H1 (cell line): ENCODE data around the gene IFT81. TPM values are rescaled to one million over a fixed set of nuclear protein-coding genes. Genes with fewer than 3 reads are reported as not detected.

Source experiments
- CTCF ChIA-PET: fragments of 300-600 bp; sonication (Branson Sonifier 250); formaldehyde crosslinking; loops from one replicate; lab custom pipeline; 2021; ENCODE audit not compliant: partially characterized antibody; lab: Charles Lee
- POLR2A ChIA-PET: fragments of 300-600 bp; sonication (Branson Sonifier 250); formaldehyde crosslinking; loops from one replicate; lab custom pipeline; 2021; ENCODE audit warnings: inconsistent platforms; ENCODE audit not compliant: partially characterized antibody; lab: Charles Lee
- DNase-seq, 2 experiments: peaks; one replicate each; pipeline versions ENCODE4 v3.0.0 to v3.0.0-alpha.2; 2010 to 2022; ENCODE audit warnings: low spot score in 2 of 2, low read depth in 1 of 2, mixed read lengths in 1 of 2
- FAIRE-seq: peaks from 2 replicates; lab custom pipeline; 2011; peaks lifted over from hg19 to GRCh38; lab: Jason Lieb, UNC
- H2AFZ ChIP-seq: 2 replicates; pipeline ENCODE4 v1.8.1; 2012; ENCODE audit warnings: low read length, inconsistent platforms
- H2AK5ac ChIP-seq: 2 replicates; pipeline ENCODE4 v1.6.1; 2013; ENCODE audit warnings: low read depth, low read length
- H2BK120ac ChIP-seq: replicated peaks from 2 replicates; pipeline ENCODE3; 2013; ENCODE audit warnings: low read depth, low read length, inconsistent platforms
- H2BK12ac ChIP-seq: 2 replicates; pipeline ENCODE4 v1.6.1; 2013; ENCODE audit warnings: low read depth, low read length
- H2BK15ac ChIP-seq: 2 replicates; pipeline ENCODE4 v1.6.1; 2013; ENCODE audit warnings: low read length
- H2BK20ac ChIP-seq: 2 replicates; pipeline ENCODE4 v1.6.1; 2013; ENCODE audit warnings: low read length
- H2BK5ac ChIP-seq: 2 replicates; pipeline ENCODE4 v1.6.1; 2013; ENCODE audit warnings: low read depth, low read length
- H3K14ac ChIP-seq: 2 replicates; pipeline ENCODE4 v1.6.1; 2013; ENCODE audit warnings: inconsistent platforms; ENCODE audit not compliant: insufficient read length
- H3K18ac ChIP-seq: 2 replicates; pipeline ENCODE4 v1.6.1; 2013; ENCODE audit warnings: low read length; ENCODE audit errors: extremely low read depth
- H3K23ac ChIP-seq: 2 replicates; pipeline ENCODE4 v1.6.1; 2013; ENCODE audit warnings: inconsistent platforms; ENCODE audit not compliant: insufficient read length
- H3K23me2 ChIP-seq: 2 replicates; pipeline ENCODE4 v1.6.1; 2013; ENCODE audit warnings: low read depth, low read length
- H3K27ac ChIP-seq: 2 replicates; pipeline ENCODE4 v1.6.1; 2011; ENCODE audit warnings: low read depth, low read length, inconsistent platforms
- H3K27me3 ChIP-seq, 4 experiments: replicated peaks in 1 of 4; 1 replicate in 1 of 4; 2 replicates in 3 of 4; pipeline versions ENCODE4 v1.6.1 to v1.8.1; 2011 to 2013; ENCODE audit warnings: low read length in 3 of 4, mild to moderate bottlenecking in 3 of 4, inconsistent platforms in 2 of 4, mixed read lengths in 2 of 4, moderate library complexity in 1 of 4; ENCODE audit not compliant: control insufficient read depth in 3 of 4, insufficient read depth in 3 of 4; ENCODE audit errors: extremely low read depth in 1 of 4
- H3K36me3 ChIP-seq, 4 experiments: 2 replicates each; pipeline versions ENCODE4 v1.6.1 to v1.8.1; 2011 to 2013; ENCODE audit warnings: mild to moderate bottlenecking in 4 of 4, low read length in 3 of 4, moderate library complexity in 2 of 4, control low read depth in 1 of 4, inconsistent platforms in 1 of 4; ENCODE audit not compliant: insufficient read depth in 4 of 4, control insufficient read depth in 2 of 4
- H3K4ac ChIP-seq: replicated peaks from 2 replicates; pipeline ENCODE3; 2013; ENCODE audit warnings: low read length, low read depth, mixed read lengths, inconsistent platforms; ENCODE audit not compliant: insufficient read length
- H3K4me1 ChIP-seq, 4 experiments: replicated peaks in 1 of 4; 1 replicate in 1 of 4; 2 replicates in 3 of 4; pipeline versions ENCODE4 v1.6.1 to v1.8.1; 2011 to 2013; ENCODE audit warnings: low read length in 3 of 4, inconsistent platforms in 2 of 4, mixed read lengths in 1 of 4; ENCODE audit not compliant: insufficient read depth in 4 of 4, control insufficient read depth in 3 of 4
- H3K4me2 ChIP-seq, 2 experiments: 2 replicates each; pipeline versions ENCODE4 v1.6.1 to v1.8.1; 2011 to 2013; ENCODE audit warnings: low read depth in 2 of 2, low read length in 2 of 2, control low read depth in 1 of 2, inconsistent platforms in 1 of 2, mild to moderate bottlenecking in 1 of 2; ENCODE audit not compliant: insufficient read depth in 1 of 2
- H3K4me3 ChIP-seq, 4 experiments: fragments of 200-600, 300-600 bp in 1 of 4; sonication (generic), shearing (Covaris generic), sonication (Bioruptor Twin) in 1 of 4; 2 replicates each; pipeline versions ENCODE4 v1.5.1 to v1.8.1; 2011 to 2016; ENCODE audit warnings: low read length in 4 of 4, low read depth in 3 of 4, control low read depth in 2 of 4, inconsistent platforms in 2 of 4, mild to moderate bottlenecking in 2 of 4, mixed read lengths in 1 of 4, moderate library complexity in 1 of 4; ENCODE audit not compliant: insufficient read depth in 2 of 4; ENCODE audit errors: extremely low read depth in 1 of 4
- H3K56ac ChIP-seq: replicated peaks from 2 replicates; pipeline ENCODE3; 2013; ENCODE audit warnings: low read depth, mild to moderate bottlenecking, mixed read lengths, low read length, inconsistent platforms; ENCODE audit not compliant: insufficient read length
- H3K79me1 ChIP-seq: 2 replicates; pipeline ENCODE4 v1.6.1; 2013; ENCODE audit warnings: low read depth, low read length, control low read depth
- H3K79me2 ChIP-seq, 2 experiments: 2 replicates each; pipeline versions ENCODE4 v1.6.1 to v1.8.1; 2012 to 2013; ENCODE audit warnings: low read length in 2 of 2, mild to moderate bottlenecking in 2 of 2, inconsistent platforms in 1 of 2; ENCODE audit not compliant: insufficient read depth in 2 of 2, control insufficient read depth in 1 of 2
- H3K9ac ChIP-seq, 4 experiments: replicated peaks in 1 of 4; 1 replicate in 1 of 4; 2 replicates in 3 of 4; pipeline versions ENCODE4 v1.6.1 to v1.8.1; 2011 to 2013; ENCODE audit warnings: low read depth in 3 of 4, low read length in 3 of 4, control low read depth in 2 of 4, mild to moderate bottlenecking in 2 of 4, moderate library complexity in 2 of 4, inconsistent platforms in 1 of 4; ENCODE audit errors: extremely low read depth in 1 of 4
- H3K9me3 ChIP-seq, 2 experiments: 2 replicates each; pipeline versions ENCODE4 v1.6.1 to v1.8.1; 2012 to 2013; ENCODE audit warnings: mild to moderate bottlenecking in 2 of 2, moderate library complexity in 2 of 2, control low read depth in 1 of 2, inconsistent platforms in 1 of 2, low read depth in 1 of 2, low read length in 1 of 2, mixed read lengths in 1 of 2; ENCODE audit not compliant: insufficient read depth in 2 of 2
- H4K20me1 ChIP-seq, 2 experiments: replicated peaks in 1 of 2; 2 replicates each; pipeline versions ENCODE3 to v1.8.1; 2011 to 2013; ENCODE audit warnings: inconsistent platforms in 2 of 2, low read length in 2 of 2, mild to moderate bottlenecking in 1 of 2; ENCODE audit not compliant: insufficient read depth in 2 of 2, control insufficient read depth in 1 of 2
- H4K5ac ChIP-seq: 2 replicates; pipeline ENCODE4 v1.6.1; 2013; ENCODE audit warnings: low read length, low read depth, mixed read lengths, inconsistent platforms; ENCODE audit not compliant: insufficient read length
- H4K8ac ChIP-seq: 2 replicates; pipeline ENCODE4 v1.8.0; 2013; ENCODE audit warnings: mild to moderate bottlenecking, moderate library complexity, low read length, inconsistent platforms; ENCODE audit not compliant: insufficient read depth; ENCODE audit errors: extremely low read depth
- H4K91ac ChIP-seq: replicated peaks from 2 replicates; pipeline ENCODE3; 2013; ENCODE audit warnings: low read length, mixed read lengths, inconsistent platforms; ENCODE audit not compliant: insufficient read length
- ATF3 ChIP-seq: IDR thresholded peaks from 2 replicates; pipeline ENCODE4 v1.6.1; 2011; ENCODE audit warnings: low read depth, mild to moderate bottlenecking, low read length; ENCODE audit not compliant: insufficient read depth
- CHD2 ChIP-seq: IDR thresholded peaks from 2 replicates; pipeline ENCODE4 v1.6.1; 2012; ENCODE audit warnings: low read length, improper control_type of control experiment
- EZH2 ChIP-seq: fragments of 200-600 bp; sonication (generic); IDR thresholded peaks from 2 replicates; pipeline ENCODE4 v1.7.1; 2012; ENCODE audit warnings: low read depth, mild to moderate bottlenecking, moderate library complexity, low read length, inconsistent platforms; ENCODE audit not compliant: severe bottlenecking
- GTF2F1 ChIP-seq: IDR thresholded peaks from 2 replicates; pipeline ENCODE4 v1.6.1; 2012; ENCODE audit warnings: low read depth, low read length, improper control_type of control experiment, borderline replicate concordance
- HDAC6 ChIP-seq: IDR thresholded peaks from one replicate; pipeline ENCODE4 v1.7.1; 2012; ENCODE audit warnings: low read depth, mild to moderate bottlenecking, inconsistent platforms, low read length, moderate library complexity
- KDM5A ChIP-seq: fragments of 200-600 bp; IDR thresholded peaks from 2 replicates; pipeline ENCODE4 v1.7.1; 2012; ENCODE audit warnings: mild to moderate bottlenecking, low read length, inconsistent platforms, mixed read lengths
- PHF8 ChIP-seq: fragments of 200-600 bp; sonication (generic); conservative IDR thresholded peaks from 2 replicates; pipeline ENCODE4 v1.7.1; 2012; ENCODE audit warnings: low read depth, mild to moderate bottlenecking, inconsistent platforms, low read length, moderate library complexity
- RFX5 ChIP-seq: IDR thresholded peaks from 2 replicates; pipeline ENCODE4 v1.6.1; 2011; ENCODE audit warnings: low read depth, low read length, improper control_type of control experiment, borderline replicate concordance
- TCF12 ChIP-seq: IDR thresholded peaks from 2 replicates; pipeline ENCODE4 v1.6.1; 2011; ENCODE audit warnings: low read depth, mild to moderate bottlenecking, low read length
- YY1 ChIP-seq: IDR thresholded peaks from 2 replicates; pipeline ENCODE4 v1.6.1; 2011; ENCODE audit warnings: low read depth, mild to moderate bottlenecking, low read length
- WGBS, 2 experiments: shearing (Covaris generic) in 1 of 2; methylation state at CpG; one replicate each; pipeline versions ENCODE4 v1.1.6 to v1.1.7; 2013 to 2015; ENCODE audit warnings: low lambda C conversion rate in 2 of 2, mixed read lengths in 2 of 2, inconsistent platforms in 1 of 2, low coverage in 1 of 2, missing lambda C conversion rate in 1 of 2; ENCODE audit not compliant: insufficient replicate concordance in 2 of 2, insufficient coverage in 1 of 2, insufficient read length in 1 of 2; ENCODE audit errors: extremely low coverage in 1 of 2, missing lambda C conversion rate in 1 of 2; 5-methylcytosine and 5-hydroxymethylcytosine counted together
- polyA plus RNA-seq, 7 experiments: library from polyadenylated mRNA; depleted of rRNA in 3 of 7; stranded (reverse) in 5 of 7; unstranded in 2 of 7; fragments of >200 nt in 5 of 7; fragments of 200-250 nt in 2 of 7; gene quantifications; 1 replicate in 5 of 7; 2 replicates in 1 of 7; 4 replicates in 1 of 7; pipeline versions ENCODE4 v1.2.1 to v1.2.3, GENCODE V29; 2011 to 2013; ENCODE audit warnings: missing spikeins in 2 of 7, mixed read lengths in 2 of 7
- total RNA-seq: library from RNA; stranded (reverse); fragmentation: NEBNext Ultra II Directional; extraction: Animal tissue kit (Norgen Biotek cat#: 25700); gene quantifications from 2 replicates; pipeline ENCODE4 v1.2.1, GENCODE V29; 2021
- TF ChIP-seq, protein P1 (sequence below), 3 experiments: IDR thresholded peaks; 1 replicate in 2 of 3; 2 replicates in 1 of 3; pipeline versions ENCODE4 v1.5.1 to v1.6.1; 2011; ENCODE audit warnings: low read length in 3 of 3, mild to moderate bottlenecking in 3 of 3, inconsistent platforms in 2 of 3, low read depth in 1 of 3, moderate library complexity in 1 of 3; ENCODE audit not compliant: insufficient read depth in 1 of 3; ENCODE audit errors: control extremely low read depth in 1 of 3

The IFT81 gene
- total and polyA plus RNA-seq, 2 of the 8 experiments (the other 6 are each of a cell fraction or from before 2014, with no cell fraction given), result 4.1 to 14.5 TPM

- Histone ChIP-seq H3K4ac (no peak overlapping the region), H2BK20ac (no peak overlapping the region), H2AK5ac (no peak overlapping the region), H2BK5ac (no peak overlapping the region), H3K9me3 (no peaks in the 10 kb centered on the region), H2AFZ (no peak overlapping the region), H4K91ac (no peak overlapping the region), H4K5ac (no peak overlapping the region), H3K23ac (no peak overlapping the region), H3K23me2 (no peaks in the 10 kb centered on the region), H3K4me1 (no peaks in the 10 kb centered on the region), H2BK15ac (no peak overlapping the region), H3K18ac (no peak overlapping the region), H3K79me2 (no peaks in the 10 kb centered on the region), H3K27ac (no peak overlapping the region), H3K14ac (no peak overlapping the region), H4K20me1 (no peaks in the 10 kb centered on the region), H3K56ac (no peak overlapping the region), H3K79me1 (no peaks in the 10 kb centered on the region), H4K8ac (no peak overlapping the region), H3K4me3 (no peak overlapping the region), H3K36me3 (peaks cover 2 to 34% (median 20%) of the 10 kb centered on the region in 4 experiments; a peak in 7 of 8 replicates), H3K9ac (no peak overlapping the region), H3K4me2 (no peak overlapping the region), H2BK120ac (no peak overlapping the region), H3K27me3 (no peaks in the 10 kb centered on the region), H2BK12ac (no peak overlapping the region)
- CTCF ChIA-PET, result interaction anchor here (2.6 kb wide), 1 partner anchor 34 kb away, joined by 7 read pairs; no protein-coding TSS in a partner anchor
- WGBS, 2 experiments, result 95% methylated on average over 2 of the region's 2 CpGs; no CpG with 5 or more reads in 1 of the 2 experiments
- DNase-seq (no peak), FAIRE-seq (no peak)
- POLR2A ChIA-PET, result interaction anchor here (0.7 kb wide), 1 partner anchor 165 kb away, joined by 3 read pairs; no protein-coding TSS in a partner anchor
- no peak for TF ChIP-seq TCF12
- no peak for TF ChIP-seq YY1
- no peak for TF ChIP-seq GTF2F1
- TF ChIP-seq KDM5A, result no peak
- TF ChIP-seq CHD2, result no peak
- TF ChIP-seq, protein P1, sequence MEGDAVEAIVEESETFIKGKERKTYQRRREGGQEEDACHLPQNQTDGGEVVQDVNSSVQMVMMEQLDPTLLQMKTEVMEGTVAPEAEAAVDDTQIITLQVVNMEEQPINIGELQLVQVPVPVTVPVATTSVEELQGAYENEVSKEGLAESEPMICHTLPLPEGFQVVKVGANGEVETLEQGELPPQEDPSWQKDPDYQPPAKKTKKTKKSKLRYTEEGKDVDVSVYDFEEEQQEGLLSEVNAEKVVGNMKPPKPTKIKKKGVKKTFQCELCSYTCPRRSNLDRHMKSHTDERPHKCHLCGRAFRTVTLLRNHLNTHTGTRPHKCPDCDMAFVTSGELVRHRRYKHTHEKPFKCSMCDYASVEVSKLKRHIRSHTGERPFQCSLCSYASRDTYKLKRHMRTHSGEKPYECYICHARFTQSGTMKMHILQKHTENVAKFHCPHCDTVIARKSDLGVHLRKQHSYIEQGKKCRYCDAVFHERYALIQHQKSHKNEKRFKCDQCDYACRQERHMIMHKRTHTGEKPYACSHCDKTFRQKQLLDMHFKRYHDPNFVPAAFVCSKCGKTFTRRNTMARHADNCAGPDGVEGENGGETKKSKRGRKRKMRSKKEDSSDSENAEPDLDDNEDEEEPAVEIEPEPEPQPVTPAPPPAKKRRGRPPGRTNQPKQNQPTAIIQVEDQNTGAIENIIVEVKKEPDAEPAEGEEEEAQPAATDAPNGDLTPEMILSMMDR (IDR thresholded peaks at IDR 0.05; ENCODE audit: control extremely low read depth in 1 of 3, insufficient read depth in 1 of 3, low read depth in 1 of 3, low read length in 3 of 3), result no peak
- TF ChIP-seq RFX5, result no peak
- TF ChIP-seq HDAC6, result no peak
- TF ChIP-seq EZH2, result no peak
- TF ChIP-seq PHF8, result no peak
- no peak for TF ChIP-seq ATF3
Observed at GRCh38 chr12:110135806-110136205, 11.6 kb downstream of the IFT81 start.
